NCI-H345 (cell line): ENCODE results near the gene UFM1.
"Not testable (repeated sequence)": the region's sequence is repeated elsewhere in the genome, so short reads cannot be mapped to it uniquely, and the experiment has no call there.

Source experiments
- DNase-seq: peaks from one replicate; lab custom pipeline; 2025; lab: John Stamatoyannopoulos, UW

The UFM1 gene

GRCh38 chr13:38349390-38350113, at the start of gene UFM1:
TSS of gene UFM1 (plus strand) at chr13:38349851. CDS start at chr13:38349920, 69 bp downstream.
- DNase-seq: peak; percentile 92

- DNase-seq: no peak
These were observed 48.4 kb upstream of the UFM1 start for GRCh38 chr13:38301236-38301635.

- DNase-seq: no peak
These were observed 45.8 kb upstream of the UFM1 start for GRCh38 chr13:38303816-38304320.

GRCh38 chr13:38308736-38309135, 40.9 kb upstream of the UFM1 start:
- DNase-seq: no peak

GRCh38 chr13:38309397-38309796, 40.3 kb upstream of the UFM1 start:
- DNase-seq: no peak

GRCh38 chr13:38311175-38311574, 38.5 kb upstream of the UFM1 start:
- DNase-seq: not testable (repeated sequence)

- DNase-seq: no peak
These were observed 33.5 kb upstream of the UFM1 start for GRCh38 chr13:38316129-38316528.

- DNase-seq: no peak
These were observed 28.0 kb upstream of the UFM1 start for GRCh38 chr13:38321654-38322053.

GRCh38 chr13:38325426-38325825, 24.2 kb upstream of the UFM1 start:
- no peak for DNase-seq

- no peak for DNase-seq
These were observed 21.0 kb upstream of the UFM1 start for GRCh38 chr13:38328699-38329098.

GRCh38 chr13:38334845-38335244, 14.8 kb upstream of the UFM1 start:
- no peak for DNase-seq

- DNase-seq: no peak
These were observed 11.6 kb upstream of the UFM1 start for GRCh38 chr13:38338089-38338488.

- no peak for DNase-seq
These were observed 9.0 kb upstream of the UFM1 start for GRCh38 chr13:38340624-38341023.

- DNase-seq: no peak
These were observed 8.4 kb upstream of the UFM1 start for GRCh38 chr13:38341149-38341692.

GRCh38 chr13:38346764-38347163, 2.9 kb upstream of the UFM1 start:
- DNase-seq: peak; percentile 60

- DNase-seq: peak; percentile 67
These were observed 726 bp upstream of the UFM1 start for GRCh38 chr13:38348861-38349389.

GRCh38 chr13:38350114-38350617, 515 bp downstream of the UFM1 start:
- peak; percentile 13 for DNase-seq

- no peak for DNase-seq
These were observed 6.0 kb downstream of the UFM1 start for GRCh38 chr13:38355595-38356119.

GRCh38 chr13:38358684-38359083, 9.0 kb downstream of the UFM1 start:
- DNase-seq: no peak

GRCh38 chr13:38361542-38362262, 12.1 kb downstream of the UFM1 start:
- DNase-seq: no peak

GRCh38 chr13:38363219-38363618, 13.6 kb downstream of the UFM1 start:
- DNase-seq: no peak

- not testable (repeated sequence) for DNase-seq
These were observed 14.1 kb downstream of the UFM1 start for GRCh38 chr13:38363746-38364145.
